GM23248 (cell line): ENCODE results near the gene ALX4. TPM values are rescaled to one million over a fixed set of nuclear protein-coding genes. Genes with fewer than 3 reads are reported as not detected.

Experiments used
- DNase-seq: peaks from one replicate; pipeline ENCODE4 v3.0.0-alpha.2; 2015
- H2AFZ ChIP-seq: fragments of 200-600 bp; sonication (generic); 2 replicates; pipeline ENCODE4 v1.6.1; 2016; ENCODE audit warnings: antibody characterized with exemption
- H3F3A ChIP-seq: fragments of 200-600 bp; sonication (generic); 2 replicates; pipeline ENCODE4 v1.6.1; 2016; ENCODE audit warnings: mild to moderate bottlenecking, antibody characterized with exemption, mixed run types; ENCODE audit not compliant: insufficient read depth
- H3K27ac ChIP-seq: fragments of 200-600 bp; sonication (generic); 2 replicates; pipeline ENCODE4 v1.5.1; 2016; ENCODE audit warnings: mild to moderate bottlenecking
- H3K27me3 ChIP-seq: fragments of 200-600 bp; sonication (generic); replicated peaks from 2 replicates; pipeline ENCODE4 v1.6.1; 2016; ENCODE audit warnings: mild to moderate bottlenecking; ENCODE audit not compliant: insufficient read depth
- H3K36me3 ChIP-seq: fragments of 200-600 bp; sonication (generic); 2 replicates; pipeline ENCODE4 v1.6.1; 2016; ENCODE audit warnings: low read depth, mild to moderate bottlenecking
- H3K4me1 ChIP-seq: fragments of 200-600 bp; sonication (generic); 2 replicates; pipeline ENCODE4 v1.6.1; 2016; ENCODE audit warnings: mild to moderate bottlenecking; ENCODE audit not compliant: insufficient read depth
- H3K4me2 ChIP-seq: fragments of 200-600 bp; sonication (generic); one replicate; pipeline ENCODE4 v1.6.1; 2016; ENCODE audit warnings: mild to moderate bottlenecking; ENCODE audit not compliant: unreplicated experiment
- H3K4me3 ChIP-seq: fragments of 200-600 bp; sonication (generic); 2 replicates; pipeline ENCODE4 v1.5.1; 2016; ENCODE audit warnings: mild to moderate bottlenecking
- H3K79me2 ChIP-seq: fragments of 200-600 bp; sonication (generic); 2 replicates; pipeline ENCODE4 v1.6.1; 2016; ENCODE audit warnings: mild to moderate bottlenecking; ENCODE audit not compliant: insufficient read depth
- H3K9ac ChIP-seq: fragments of 200-600 bp; sonication (generic); 2 replicates; pipeline ENCODE4 v1.6.1; 2016; ENCODE audit warnings: mild to moderate bottlenecking
- H3K9me2 ChIP-seq: fragments of 200-600 bp; sonication (generic); 2 replicates; pipeline ENCODE4 v1.6.1; 2016; ENCODE audit warnings: mixed run types, mild to moderate bottlenecking, moderate library complexity; ENCODE audit not compliant: insufficient read depth
- H3K9me3 ChIP-seq: fragments of 200-600 bp; sonication (generic); one replicate; pipeline ENCODE4 v1.6.1; 2017; ENCODE audit warnings: low read depth
- H4K20me1 ChIP-seq: fragments of 200-600 bp; sonication (generic); 2 replicates; pipeline ENCODE4 v1.6.0; 2016; ENCODE audit not compliant: insufficient read depth
- EZH2 ChIP-seq: fragments of 200-600 bp; sonication (generic); IDR thresholded peaks from 2 replicates; pipeline ENCODE4 v1.6.1; 2018; ENCODE audit warnings: antibody characterized with exemption, mild to moderate bottlenecking; ENCODE audit not compliant: insufficient read depth, poor library complexity, severe bottlenecking
- EZH2phosphoT487 ChIP-seq: fragments of 200-600 bp; sonication (generic); IDR thresholded peaks from 2 replicates; pipeline ENCODE4 v1.6.1; 2018; ENCODE audit warnings: antibody characterized with exemption, moderate library complexity, mild to moderate bottlenecking, low read depth; ENCODE audit not compliant: insufficient read depth
- WGBS, 2 experiments: methylation state at CpG; one replicate each; pipeline ENCODE4 v1.1.6; 2015 to 2017; ENCODE audit warnings: low lambda C conversion rate in 2 of 2, low coverage in 1 of 2; ENCODE audit errors: missing lambda C conversion rate in 2 of 2; 5-methylcytosine and 5-hydroxymethylcytosine counted together
- in situ Hi-C: fragments of 300-500 bp; cut with MboI; formaldehyde crosslinking; loops from 2 replicates; pipeline ENCODE4 v1.15.0; 2020
- polyA plus RNA-seq: library from polyadenylated mRNA; unstranded; fragments of >200 nt; fragmentation: Nextera tagmentation; extraction: Ambion mirVana; gene quantifications from 2 replicates; pipeline ENCODE4 v1.2.1, GENCODE V29; 2016
- total RNA-seq: library from RNA; depleted of rRNA; stranded (reverse); fragments of >200 nt; shearing (Covaris generic); gene quantifications from 2 replicates; pipeline ENCODE4 v1.2.3, GENCODE V29; 2014

The ALX4 gene
- total and polyA plus RNA-seq, 2 experiments from 2014 or later, result not detected

DNA sequence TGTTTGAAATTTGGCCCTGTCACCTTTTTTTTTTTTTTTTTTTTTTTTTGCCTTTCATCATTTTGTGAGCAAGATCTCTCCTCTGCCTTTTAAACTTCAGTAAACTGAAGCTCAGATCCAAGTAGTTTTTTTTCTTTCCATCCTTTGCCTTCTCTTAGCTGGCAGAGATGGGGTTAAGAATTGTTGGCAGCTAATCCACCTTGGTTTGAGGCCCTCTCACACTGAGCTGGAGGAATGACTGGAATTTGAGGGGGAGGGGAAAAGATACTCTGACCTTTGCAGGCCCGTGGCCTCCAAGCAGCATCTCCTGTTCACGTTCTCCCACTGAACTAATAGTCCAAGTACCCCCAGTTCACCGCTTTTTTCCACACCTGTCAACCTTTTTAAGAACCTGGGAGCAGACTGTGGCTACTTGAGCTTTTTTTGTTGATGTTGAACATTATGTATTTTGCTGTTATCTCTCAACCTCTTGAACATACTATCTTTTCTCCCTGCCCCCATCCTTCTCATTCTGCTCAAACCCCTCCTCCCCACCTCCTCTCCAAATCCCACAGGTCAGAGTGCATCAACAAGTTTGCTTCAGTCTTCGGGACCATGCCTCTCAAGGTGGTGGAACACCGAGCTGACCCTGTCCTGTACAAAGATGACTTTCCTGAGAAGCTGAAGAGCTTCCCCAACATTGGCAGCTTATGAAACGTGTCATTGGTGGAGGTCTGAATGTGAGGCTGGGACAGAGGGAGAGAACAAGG, 66.2 kb downstream of the ALX4 start:
- no peak overlapping the region for H2AFZ ChIP-seq
- in situ Hi-C loops, result no loop called here
- no peak overlapping the region for H3K27ac ChIP-seq
- no peak overlapping the region for H3K9ac ChIP-seq
- H4K20me1 ChIP-seq, result no peaks in the 10 kb centered on the region
- peaks cover 29% of the 10 kb centered on the region for H3F3A ChIP-seq
- H3K36me3 ChIP-seq, result no peaks in the 10 kb centered on the region
- no peaks in the 10 kb centered on the region for H3K9me3 ChIP-seq
- H3K79me2 ChIP-seq, result no peaks in the 10 kb centered on the region
- 62 to 67% methylated on average over 6 of the region's 6 CpGs for WGBS, 2 experiments
- no peak overlapping the region for H3K4me3 ChIP-seq
- DNase-seq, result peak; percentile 46
- no peaks in the 10 kb centered on the region for H3K27me3 ChIP-seq
- TF ChIP-seq EZH2phosphoT487, result no peak
- no peak for TF ChIP-seq EZH2
- H3K9me2 ChIP-seq, result no peaks in the 10 kb centered on the region
- peak overlapping the region; percentile 74 for H3K4me2 ChIP-seq
- H3K4me1 ChIP-seq, result peaks cover 51% of the 10 kb centered on the region

DNA sequence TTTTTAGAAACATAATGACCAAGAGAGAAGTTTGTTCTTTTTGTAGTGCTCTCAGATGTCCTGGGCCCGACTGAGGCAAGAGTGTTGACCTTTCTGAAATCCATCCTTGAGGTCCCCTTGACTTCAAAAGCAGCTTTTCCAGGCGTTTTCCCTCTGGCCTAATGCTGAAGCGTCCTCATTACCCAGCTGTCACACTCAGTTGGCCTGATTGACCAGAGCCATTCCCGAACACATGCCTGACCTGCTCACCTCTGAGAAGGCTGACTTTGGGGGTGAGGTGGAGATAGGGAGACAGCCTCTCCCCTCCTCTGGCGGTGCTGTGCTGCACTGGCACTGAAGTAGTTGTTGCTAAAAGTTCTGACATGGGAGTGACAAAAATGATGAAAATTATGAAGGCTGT, 66.9 kb downstream of the ALX4 start:
- peak overlapping the region; percentile 74 for H3K4me2 ChIP-seq
- H2AFZ ChIP-seq, result no peak overlapping the region
- TF ChIP-seq EZH2phosphoT487 (no peak), EZH2 (no peak)

GRCh38 chr11:44241851-44242250, 68.1 kb downstream of the ALX4 start:
- Histone ChIP-seq H3K79me2 (no peaks in the 10 kb centered on the region), H3K9me3 (no peaks in the 10 kb centered on the region), H3K36me3 (no peaks in the 10 kb centered on the region), H3K4me3 (no peak overlapping the region), H3K27me3 (no peaks in the 10 kb centered on the region), H2AFZ (no peak overlapping the region), H3K9me2 (no peaks in the 10 kb centered on the region), H4K20me1 (no peaks in the 10 kb centered on the region), H3K4me2 (no peak overlapping the region), H3K9ac (no peak overlapping the region), H3K27ac (no peak overlapping the region), H3F3A (peaks cover 27% of the 10 kb centered on the region), H3K4me1 (peaks cover 49% of the 10 kb centered on the region)
- DNase-seq, result no peak
- 94 to 97% methylated on average over 6 of the region's 6 CpGs for WGBS, 2 experiments
- no peak for TF ChIP-seq EZH2
- no peak for TF ChIP-seq EZH2phosphoT487
- in situ Hi-C loops, result no loop called here

More for the DNA sequence above, 66.9 kb downstream of the ALX4 start:
- Histone ChIP-seq H3K4me3 (no peak overlapping the region), H3K9me2 (no peaks in the 10 kb centered on the region), H3K27me3 (no peaks in the 10 kb centered on the region), H3K9ac (no peak overlapping the region), H3K9me3 (no peaks in the 10 kb centered on the region), H3K4me1 (peaks cover 51% of the 10 kb centered on the region), H3K79me2 (no peaks in the 10 kb centered on the region), H3K27ac (no peak overlapping the region), H3F3A (peaks cover 29% of the 10 kb centered on the region), H4K20me1 (no peaks in the 10 kb centered on the region), H3K36me3 (no peaks in the 10 kb centered on the region)
- no peak for DNase-seq
- in situ Hi-C loops, result no loop called here
- 97 to 100% methylated on average over 5 of the region's 5 CpGs for WGBS, 2 experiments

DNA sequence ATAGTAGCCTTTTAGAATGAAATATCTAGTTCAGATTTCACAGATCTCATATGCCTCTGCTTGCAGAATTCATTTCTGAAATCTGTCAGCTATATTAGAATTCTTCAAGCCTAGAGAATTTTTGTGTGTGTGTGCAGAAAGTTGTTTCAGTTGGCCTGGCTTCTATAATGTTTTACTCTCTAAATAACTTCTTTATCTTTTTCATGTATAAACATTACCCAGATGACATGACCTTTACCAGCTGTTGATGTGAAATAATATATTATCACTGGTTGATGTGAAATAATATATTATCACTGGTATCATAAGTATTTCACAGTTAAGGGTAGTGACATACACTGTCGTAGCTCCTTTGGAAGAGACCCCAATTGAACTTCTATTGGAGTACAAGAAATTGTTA, 72.8 kb downstream of the ALX4 start:
- Histone ChIP-seq H3F3A (no peaks in the 10 kb centered on the region), H3K4me1 (0 out of 2 replicates have a peak, but pooled peaks cover 7% of the 10 kb centered on the region), H3K4me2 (no peak overlapping the region), H2AFZ (no peak overlapping the region), H3K27ac (no peak overlapping the region), H3K4me3 (no peak overlapping the region), H3K36me3 (no peaks in the 10 kb centered on the region; the same call in 1 of the 2 replicates), H3K27me3 (no peaks in the 10 kb centered on the region), H4K20me1 (no peaks in the 10 kb centered on the region), H3K9me2 (no peaks in the 10 kb centered on the region), H3K79me2 (no peaks in the 10 kb centered on the region), H3K9me3 (no peaks in the 10 kb centered on the region), H3K9ac (no peak overlapping the region)
- 93 to 96% methylated on average over 1 of the region's 1 CpG for WGBS, 2 experiments
- no peak for TF ChIP-seq EZH2phosphoT487
- TF ChIP-seq EZH2, result no peak
- no peak for DNase-seq
- in situ Hi-C loops, result no loop called here
